SU-DHL-6 (cell line): ENCODE results near the gene FBXO11.

Experiments used
- H2AFZ ChIP-seq: fragments of 200-600 bp; sonication (generic); 2 replicates; pipeline ENCODE4 v1.6.1; 2014; ENCODE audit warnings: low read depth, mild to moderate bottlenecking, moderate library complexity, mixed read lengths, antibody characterized with exemption, low read length; ENCODE audit not compliant: severe bottlenecking
- H3F3A ChIP-seq: fragments of 200-600 bp; shearing (Covaris generic); 2 replicates; pipeline ENCODE4 v1.6.0; 2016; ENCODE audit warnings: antibody characterized with exemption, mild to moderate bottlenecking; ENCODE audit not compliant: insufficient read depth
- H3K27ac ChIP-seq: fragments of 200-600 bp; sonication (generic); 2 replicates; pipeline ENCODE4 v1.5.1; 2016; ENCODE audit warnings: low read depth, mild to moderate bottlenecking, low read length, moderate library complexity, mixed read lengths
- H3K27me3 ChIP-seq: fragments of 200-600 bp; sonication (generic), shearing (Covaris generic); 2 replicates; pipeline ENCODE4 v1.6.0; 2014; ENCODE audit warnings: mild to moderate bottlenecking, low read length
- H3K36me3 ChIP-seq: fragments of 200-600 bp; sonication (generic); 2 replicates; pipeline ENCODE4 v1.6.1; 2014; ENCODE audit warnings: mild to moderate bottlenecking, low read length, mixed read lengths
- H3K4me2 ChIP-seq: fragments of 300-600, 200-600 bp; shearing (Covaris generic), sonication (generic); 2 replicates; pipeline ENCODE4 v1.6.0; 2014; ENCODE audit warnings: low read length, low read depth, mild to moderate bottlenecking; ENCODE audit not compliant: poor library complexity, severe bottlenecking
- H3K4me3 ChIP-seq: fragments of 200-600 bp; sonication (generic); 2 replicates; pipeline ENCODE4 v1.5.1; 2014; ENCODE audit warnings: antibody characterized with exemption, low read length, mild to moderate bottlenecking, mixed read lengths; ENCODE audit not compliant: insufficient read depth, poor library complexity, severe bottlenecking
- H3K79me2 ChIP-seq: fragments of 200-600 bp; sonication (generic); 2 replicates; pipeline ENCODE4 v1.6.1; 2014; ENCODE audit warnings: mild to moderate bottlenecking, low read length, moderate library complexity; ENCODE audit not compliant: insufficient read depth
- H3K9ac ChIP-seq: fragments of 200-600 bp; sonication (generic); 2 replicates; pipeline ENCODE4 v1.7.0; 2014; ENCODE audit warnings: mild to moderate bottlenecking, low read length
- H3K9me2 ChIP-seq: fragments of 200-600 bp; sonication (generic); replicated peaks from 2 replicates; pipeline ENCODE4 v1.6.1; 2014; ENCODE audit warnings: low read length; ENCODE audit not compliant: insufficient read depth
- H3K9me3 ChIP-seq: fragments of 200-600 bp; sonication (generic); 2 replicates; pipeline ENCODE4 v1.6.1; 2014; ENCODE audit warnings: low read length, mixed read lengths; ENCODE audit not compliant: insufficient read depth
- H4K20me1 ChIP-seq: fragments of 200-600 bp; sonication (generic); 2 replicates; pipeline ENCODE4 v1.6.1; 2014; ENCODE audit warnings: low read depth, mild to moderate bottlenecking, antibody characterized with exemption, low read length, moderate library complexity, mixed read lengths
- EZH2phosphoT487 ChIP-seq: fragments of 200-600 bp; sonication (generic), shearing (Covaris generic); conservative IDR thresholded peaks from 2 replicates; pipeline ENCODE4 v1.6.1; 2018; ENCODE audit warnings: mild to moderate bottlenecking, antibody characterized with exemption, low read length, moderate library complexity, mixed read lengths
- TF ChIP-seq, protein P1 (sequence below): fragments of 200-600 bp; sonication (generic); IDR thresholded peaks from one replicate; pipeline ENCODE4 v1.5.1; 2017; ENCODE audit warnings: antibody characterized with exemption, mild to moderate bottlenecking, low read length, moderate library complexity; ENCODE audit not compliant: insufficient read depth, poor library complexity, severe bottlenecking

FBXO11 gene

DNA sequence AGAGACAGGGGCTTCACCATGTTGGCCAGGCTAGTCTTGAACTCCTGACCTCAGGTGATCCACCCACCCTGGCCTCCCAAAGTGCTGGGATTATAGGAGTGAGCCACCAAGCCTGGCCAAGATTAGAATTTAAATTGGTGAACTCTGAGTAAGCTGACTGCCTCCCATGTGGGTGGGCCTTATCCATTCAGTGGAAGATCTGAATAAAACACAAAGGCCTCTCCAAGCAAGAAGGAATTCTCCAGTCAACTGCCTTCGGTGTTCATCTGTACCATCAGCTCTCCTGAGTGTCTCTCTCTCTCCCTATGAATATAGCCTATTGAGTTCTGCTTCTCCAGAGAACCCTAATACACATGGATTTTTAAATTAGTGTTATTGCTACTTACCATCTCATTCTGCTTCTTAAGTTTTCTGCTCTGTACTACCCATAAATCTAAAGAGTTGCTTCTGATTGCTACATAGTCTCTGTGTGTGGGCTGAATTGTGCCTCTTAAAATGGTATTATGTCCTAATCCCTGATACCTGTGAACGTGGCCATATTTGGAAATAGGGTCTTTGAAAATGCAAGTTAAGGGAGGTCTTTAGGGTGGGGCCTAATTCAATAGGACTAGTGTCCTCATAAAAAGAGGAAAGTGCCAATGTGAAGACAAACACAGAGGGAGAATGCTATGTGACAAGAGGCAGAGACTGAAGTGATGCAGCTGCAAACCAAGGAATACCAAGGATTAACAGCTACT, 36.3 kb downstream of the FBXO11 start:
- no peaks in the 10 kb centered on the region for H3K27me3 ChIP-seq
- no peak overlapping the region for H3K4me3 ChIP-seq
- no peak overlapping the region for H2AFZ ChIP-seq
- peaks cover 28% of the 10 kb centered on the region; the same call in 1 of the 2 replicates for H4K20me1 ChIP-seq
- TF ChIP-seq EZH2phosphoT487 = no peak
- TF ChIP-seq, protein P1, sequence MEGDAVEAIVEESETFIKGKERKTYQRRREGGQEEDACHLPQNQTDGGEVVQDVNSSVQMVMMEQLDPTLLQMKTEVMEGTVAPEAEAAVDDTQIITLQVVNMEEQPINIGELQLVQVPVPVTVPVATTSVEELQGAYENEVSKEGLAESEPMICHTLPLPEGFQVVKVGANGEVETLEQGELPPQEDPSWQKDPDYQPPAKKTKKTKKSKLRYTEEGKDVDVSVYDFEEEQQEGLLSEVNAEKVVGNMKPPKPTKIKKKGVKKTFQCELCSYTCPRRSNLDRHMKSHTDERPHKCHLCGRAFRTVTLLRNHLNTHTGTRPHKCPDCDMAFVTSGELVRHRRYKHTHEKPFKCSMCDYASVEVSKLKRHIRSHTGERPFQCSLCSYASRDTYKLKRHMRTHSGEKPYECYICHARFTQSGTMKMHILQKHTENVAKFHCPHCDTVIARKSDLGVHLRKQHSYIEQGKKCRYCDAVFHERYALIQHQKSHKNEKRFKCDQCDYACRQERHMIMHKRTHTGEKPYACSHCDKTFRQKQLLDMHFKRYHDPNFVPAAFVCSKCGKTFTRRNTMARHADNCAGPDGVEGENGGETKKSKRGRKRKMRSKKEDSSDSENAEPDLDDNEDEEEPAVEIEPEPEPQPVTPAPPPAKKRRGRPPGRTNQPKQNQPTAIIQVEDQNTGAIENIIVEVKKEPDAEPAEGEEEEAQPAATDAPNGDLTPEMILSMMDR = no peak
- H3F3A ChIP-seq = no peaks in the 10 kb centered on the region; the same call in 1 of the 2 replicates
- no peak overlapping the region for H3K9ac ChIP-seq
- peaks cover 98% of the 10 kb centered on the region for H3K79me2 ChIP-seq
- no peak overlapping the region for H3K4me2 ChIP-seq
- no peak overlapping the region for H3K27ac ChIP-seq
- no peaks in the 10 kb centered on the region for H3K9me3 ChIP-seq
- no peaks in the 10 kb centered on the region for H3K9me2 ChIP-seq
- no peaks in the 10 kb centered on the region for H3K36me3 ChIP-seq

DNA sequence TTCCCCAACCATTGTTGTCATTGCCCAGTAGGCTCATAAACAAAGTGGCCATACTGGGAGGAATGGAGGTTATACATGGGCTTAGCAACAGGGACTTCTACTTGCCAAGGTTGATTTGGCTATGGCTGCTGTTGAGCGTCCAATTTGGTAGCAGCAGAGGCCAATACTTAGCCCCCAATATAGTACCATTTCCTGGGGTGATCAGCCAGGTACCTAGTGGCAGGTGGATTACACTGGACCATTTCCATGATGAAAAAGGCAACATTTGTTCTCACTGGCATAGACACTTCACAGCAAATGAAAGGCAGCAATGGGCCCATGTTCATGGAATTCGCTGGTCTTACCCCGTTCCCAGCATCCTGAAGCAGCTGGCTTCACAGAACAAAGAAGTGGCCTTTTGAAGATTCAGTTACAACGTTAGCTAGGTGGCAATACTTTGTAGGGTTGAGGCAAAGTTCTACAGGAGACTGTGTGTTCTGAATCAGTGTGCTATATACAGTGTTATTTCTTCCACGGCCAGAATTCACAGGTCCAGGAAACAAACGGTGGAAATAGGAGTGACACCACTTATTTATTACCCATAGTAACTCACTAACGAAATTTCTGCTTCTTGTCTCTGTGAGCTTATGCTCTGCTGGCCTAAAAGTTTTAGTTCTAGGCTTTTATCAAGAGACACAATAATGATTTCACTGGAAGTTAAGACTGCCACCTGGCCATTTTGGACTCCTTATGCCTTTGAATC, 37.5 kb downstream of the FBXO11 start:
- Histone ChIP-seq H3K4me3 (no peak overlapping the region), H3K9me3 (no peaks in the 10 kb centered on the region), H3F3A (no peaks in the 10 kb centered on the region; the same call in 1 of the 2 replicates), H2AFZ (no peak overlapping the region), H3K79me2 (peaks cover 100% of the 10 kb centered on the region), H3K27me3 (no peaks in the 10 kb centered on the region), H3K4me2 (no peak overlapping the region), H3K27ac (no peak overlapping the region), H3K9me2 (no peaks in the 10 kb centered on the region), H3K9ac (no peak overlapping the region), H3K36me3 (no peaks in the 10 kb centered on the region), H4K20me1 (peaks cover 24% of the 10 kb centered on the region; the same call in 1 of the 2 replicates)
- no peak for TF ChIP-seq EZH2phosphoT487
- TF ChIP-seq, protein P1 = no peak

DNA sequence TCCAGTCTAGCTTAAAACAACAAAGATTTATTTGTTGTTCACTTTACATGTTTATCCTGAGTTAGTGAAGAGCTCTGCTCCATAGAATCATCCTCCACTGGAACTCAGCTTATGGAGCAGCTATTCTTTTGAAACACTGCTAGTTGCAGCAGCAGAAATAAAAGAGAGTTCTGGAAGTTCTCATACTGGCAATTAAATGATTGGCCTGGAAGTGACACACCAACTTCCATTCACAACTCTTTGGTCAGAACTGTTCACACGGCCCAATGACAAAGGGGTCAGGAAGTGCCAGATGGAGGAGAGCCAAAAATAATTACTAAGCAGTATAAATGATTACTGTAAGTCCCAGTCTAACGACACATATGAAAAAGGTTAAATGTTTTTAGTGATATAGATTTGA, 39.1 kb downstream of the FBXO11 start:
- Histone ChIP-seq H3K27ac (no peak overlapping the region), H4K20me1 (peaks cover 25% of the 10 kb centered on the region; the same call in 1 of the 2 replicates), H3K4me3 (no peak overlapping the region), H3K79me2 (peaks cover 100% of the 10 kb centered on the region), H3K9ac (no peak overlapping the region), H3K9me2 (no peaks in the 10 kb centered on the region), H3K9me3 (no peaks in the 10 kb centered on the region), H2AFZ (no peak overlapping the region), H3F3A (no peaks in the 10 kb centered on the region; the same call in 1 of the 2 replicates), H3K4me2 (no peak overlapping the region), H3K36me3 (no peaks in the 10 kb centered on the region), H3K27me3 (no peaks in the 10 kb centered on the region)
- no peak for TF ChIP-seq EZH2phosphoT487
